Naive B cell (primary cell): ENCODE data around the gene TNFRSF21. TPM values are rescaled to one million over a fixed set of nuclear protein-coding genes. Genes with fewer than 3 reads are reported as not detected.

Experiments used
- ATAC-seq, 2 donors: fragments of 150-1000 bp; cut with Tn5 transposase; 2 replicates each; pipeline ENCODE4 v1.10.0; 2021; ENCODE audit warnings: low read depth in 2 of 2, mild to moderate bottlenecking in 2 of 2, moderate library complexity in 2 of 2
- DNase-seq: peaks from one replicate; pipeline ENCODE4 v3.0.0; 2022
- H3K27ac Mint-ChIP-seq, 6 donors: one replicate each; pipeline ENCODE4 v1.8.0; 2020 to 2022; ENCODE audit warnings: mild to moderate bottlenecking in 6 of 6, mixed read lengths in 6 of 6, moderate library complexity in 5 of 6, inconsistent platforms in 2 of 6
- H3K27me3 Mint-ChIP-seq, 3 donors: one replicate each; pipeline ENCODE4 v1.8.0; 2021 to 2022; ENCODE audit warnings: mixed read lengths in 3 of 3, mild to moderate bottlenecking in 1 of 3
- H3K36me3 Mint-ChIP-seq, 2 donors: one replicate each; pipeline ENCODE4 v1.8.0; 2020 to 2022; ENCODE audit warnings: mixed read lengths in 2 of 2, inconsistent platforms in 1 of 2, mild to moderate bottlenecking in 1 of 2
- H3K4me1 Mint-ChIP-seq, 3 donors: one replicate each; pipeline ENCODE4 v1.8.0; 2020 to 2022; ENCODE audit warnings: mixed read lengths in 3 of 3, inconsistent platforms in 1 of 3, mild to moderate bottlenecking in 1 of 3, moderate library complexity in 1 of 3
- H3K4me3 Mint-ChIP-seq, 8 donors: one replicate each; pipeline ENCODE4 v1.8.0; 2020 to 2022; ENCODE audit warnings: mild to moderate bottlenecking in 8 of 8, mixed read lengths in 8 of 8, moderate library complexity in 8 of 8, inconsistent platforms in 2 of 8
- H3K9me3 Mint-ChIP-seq, 7 donors: one replicate each; pipeline ENCODE4 v1.8.0; 2020 to 2022; ENCODE audit warnings: mixed read lengths in 7 of 7, mild to moderate bottlenecking in 5 of 7, inconsistent platforms in 2 of 7, moderate library complexity in 1 of 7
- polyA plus RNA-seq, 6 donors: library from polyadenylated mRNA; unstranded; fragments of 300-500 nt; fragmentation: Illumina TruSeq; gene quantifications; one replicate each; pipeline ENCODE4 v1.2.3, GENCODE V29; 2021; ENCODE audit warnings: low read depth in 6 of 6

The TNFRSF21 gene
- polyA plus RNA-seq, 6 donors from 2014 or later: 0.21 to 1.7 (median 1.2) TPM

GRCh38 chr6:47252633-47253032 lies 57.1 kb downstream of the TNFRSF21 start:
- no peak for DNase-seq
- H3K9me3 Mint-ChIP-seq: no peaks in the 10 kb centered on the region
- H3K4me3 Mint-ChIP-seq: no peak overlapping the region
- ATAC-seq: no peak
- no peak overlapping the region for H3K27ac Mint-ChIP-seq
- H3K27me3 Mint-ChIP-seq: no peaks in the 10 kb centered on the region
- H3K4me1 Mint-ChIP-seq: peaks cover 0 to under 1% (median 0%) of the 10 kb centered on the region in 3 donors
- H3K36me3 Mint-ChIP-seq: no peaks in the 10 kb centered on the region

GRCh38 chr6:47251396-47251795 lies 58.3 kb downstream of the TNFRSF21 start:
- Mint-ChIP-seq H3K4me1 (peaks cover 9 to 13% (median 10%) of the 10 kb centered on the region in 3 donors), H3K9me3 (no peaks in the 10 kb centered on the region), H3K4me3 (no peak overlapping the region), H3K36me3 (no peaks in the 10 kb centered on the region), H3K27ac (no peak overlapping the region), H3K27me3 (no peaks in the 10 kb centered on the region)
- ATAC-seq (no peak), DNase-seq (no peak)

GRCh38 chr6:47250302-47250701 lies 59.4 kb downstream of the TNFRSF21 start:
- DNase-seq: no peak
- no peak overlapping the region for H3K27ac Mint-ChIP-seq
- no peaks in the 10 kb centered on the region for H3K27me3 Mint-ChIP-seq
- H3K4me1 Mint-ChIP-seq: peaks cover 17 to 24% (median 21%) of the 10 kb centered on the region in 3 donors
- H3K9me3 Mint-ChIP-seq: no peaks in the 10 kb centered on the region
- no peaks in the 10 kb centered on the region for H3K36me3 Mint-ChIP-seq
- no peak for ATAC-seq
- H3K4me3 Mint-ChIP-seq: no peak overlapping the region

- Mint-ChIP-seq H3K4me1 (peaks cover 21 to 28% (median 21%) of the 10 kb centered on the region in 3 donors), H3K9me3 (no peaks in the 10 kb centered on the region), H3K27me3 (no peaks in the 10 kb centered on the region), H3K36me3 (no peaks in the 10 kb centered on the region), H3K4me3 (peak overlapping the region in 2 of 8 donors; percentile 2 to 27), H3K27ac (peak overlapping the region in 1 of 6 donors; percentile 8)
- no peak for ATAC-seq
- no peak for DNase-seq
Measured at GRCh38 chr6:47248446-47248845, 61.3 kb downstream of the TNFRSF21 start.

GRCh38 chr6:47247227-47247797 lies 62.4 kb downstream of the TNFRSF21 start:
- Mint-ChIP-seq H3K9me3 (no peaks in the 10 kb centered on the region), H3K36me3 (no peaks in the 10 kb centered on the region), H3K4me3 (peak overlapping the region in 6 of 8 donors; percentile 1 to 41 (median 36)), H3K27me3 (no peaks in the 10 kb centered on the region), H3K4me1 (peaks cover 24 to 32% (median 26%) of the 10 kb centered on the region in 3 donors), H3K27ac (peak overlapping the region in 5 of 6 donors; percentile 1 to 40 (median 12))
- ATAC-seq: peak; percentile 39 to 40
- DNase-seq: peak; percentile 14

- H3K4me3 Mint-ChIP-seq: peak overlapping the region in 2 of 8 donors; percentile 23 to 34
- ATAC-seq: no peak
- no peaks in the 10 kb centered on the region for H3K9me3 Mint-ChIP-seq
- H3K27ac Mint-ChIP-seq: peak overlapping the region in 1 of 6 donors; percentile 17
- no peak for DNase-seq
- H3K36me3 Mint-ChIP-seq: no peaks in the 10 kb centered on the region
- peaks cover 32 to 38% (median 32%) of the 10 kb centered on the region in 3 donors for H3K4me1 Mint-ChIP-seq
- no peaks in the 10 kb centered on the region for H3K27me3 Mint-ChIP-seq
Measured at GRCh38 chr6:47246551-47246950, 63.2 kb downstream of the TNFRSF21 start.

GRCh38 chr6:47245745-47246371 lies 63.8 kb downstream of the TNFRSF21 start:
- Mint-ChIP-seq H3K4me3 (peak overlapping the region in 2 of 8 donors; percentile 23 to 34), H3K36me3 (no peaks in the 10 kb centered on the region), H3K27me3 (no peaks in the 10 kb centered on the region), H3K4me1 (peaks cover 32 to 38% (median 32%) of the 10 kb centered on the region in 3 donors), H3K9me3 (no peaks in the 10 kb centered on the region), H3K27ac (no peak overlapping the region)
- no peak for ATAC-seq
- no peak for DNase-seq

- H3K27ac Mint-ChIP-seq: peak overlapping the region in 1 of 6 donors; percentile 69
- H3K9me3 Mint-ChIP-seq: no peaks in the 10 kb centered on the region
- DNase-seq (peak; percentile 77), ATAC-seq (peak; percentile 92 to 94)
- H3K4me3 Mint-ChIP-seq: peak overlapping the region in 5 of 8 donors; percentile 24 to 65 (median 38)
- H3K27me3 Mint-ChIP-seq: no peaks in the 10 kb centered on the region
- H3K36me3 Mint-ChIP-seq: no peaks in the 10 kb centered on the region
- peaks cover 32 to 38% (median 32%) of the 10 kb centered on the region in 3 donors for H3K4me1 Mint-ChIP-seq
Measured at GRCh38 chr6:47242483-47243386, 67.0 kb downstream of the TNFRSF21 start.

GRCh38 chr6:47241742-47242482 lies 67.8 kb downstream of the TNFRSF21 start:
- Mint-ChIP-seq H3K4me3 (peak overlapping the region in 5 of 8 donors; percentile 24 to 65 (median 38)), H3K9me3 (no peaks in the 10 kb centered on the region), H3K36me3 (no peaks in the 10 kb centered on the region), H3K27ac (peak overlapping the region in 1 of 6 donors; percentile 69), H3K27me3 (no peaks in the 10 kb centered on the region), H3K4me1 (peaks cover 25 to 31% (median 25%) of the 10 kb centered on the region in 3 donors)
- ATAC-seq: no peak
- DNase-seq: no peak

- Mint-ChIP-seq H3K27me3 (no peaks in the 10 kb centered on the region), H3K4me1 (peaks cover 15 to 17% (median 15%) of the 10 kb centered on the region in 3 donors), H3K36me3 (no peaks in the 10 kb centered on the region), H3K27ac (no peak overlapping the region), H3K9me3 (no peaks in the 10 kb centered on the region), H3K4me3 (no peak overlapping the region)
- ATAC-seq (no peak), DNase-seq (no peak)
Measured at GRCh38 chr6:47240277-47240890, 69.3 kb downstream of the TNFRSF21 start.

- Mint-ChIP-seq H3K36me3 (no peaks in the 10 kb centered on the region), H3K9me3 (no peaks in the 10 kb centered on the region), H3K27ac (peak overlapping the region in 4 of 6 donors; percentile 33 to 76 (median 52)), H3K27me3 (no peaks in the 10 kb centered on the region), H3K4me1 (peaks cover 10 to 17% (median 11%) of the 10 kb centered on the region in 3 donors), H3K4me3 (no peak overlapping the region)
- DNase-seq: no peak
- no peak for ATAC-seq
Measured at GRCh38 chr6:47239546-47239945, 70.2 kb downstream of the TNFRSF21 start.

- ATAC-seq (no peak), DNase-seq (no peak)
- Mint-ChIP-seq H3K9me3 (no peaks in the 10 kb centered on the region), H3K36me3 (no peaks in the 10 kb centered on the region), H3K27ac (no peak overlapping the region), H3K4me3 (no peak overlapping the region), H3K27me3 (no peaks in the 10 kb centered on the region), H3K4me1 (peaks cover 10 to 17% (median 11%) of the 10 kb centered on the region in 3 donors)
Measured at GRCh38 chr6:47238456-47238995, 71.2 kb downstream of the TNFRSF21 start.
